Limb (tissue), 2 donors: ENCODE measurements around the gene SLC26A1.

Experiments
- DNase-seq, 2 donors: peaks; one replicate each; pipeline ENCODE4 v3.0.0-alpha.2; 2016; ENCODE audit errors: extremely low spot score in 2 of 2

The SLC26A1 gene

GRCh38 chr4:1013225-1014073 is 20.2 kb upstream of the SLC26A1 start:
- no peak for DNase-seq

- DNase-seq, result no peak
Measured at GRCh38 chr4:1012034-1012739, 19.0 kb upstream of the SLC26A1 start.

- DNase-seq, result no peak
Measured at GRCh38 chr4:1011666-1012033, 18.4 kb upstream of the SLC26A1 start.

- DNase-seq, result peak; percentile 90 to 96
Measured at GRCh38 chr4:1011022-1011665, 17.9 kb upstream of the SLC26A1 start, which contains the start of gene FGFRL1. TSS of gene FGFRL1 (plus strand) at chr4:1011626. CDS start at chr4:1012486, 860 bp downstream.

- peak in 1 of 2 donors; percentile 72 for DNase-seq
Measured at GRCh38 chr4:1010395-1011021, 17.3 kb upstream of the SLC26A1 start.

- DNase-seq, result peak in 1 of 2 donors; percentile 85
Measured at GRCh38 chr4:1009542-1010394, 16.6 kb upstream of the SLC26A1 start.

- DNase-seq, result no peak
Measured at GRCh38 chr4:1008840-1009541, 15.8 kb upstream of the SLC26A1 start.

GRCh38 chr4:1006856-1007255 is 13.7 kb upstream of the SLC26A1 start:
- DNase-seq, result no peak

GRCh38 chr4:1004557-1005485 is 11.6 kb upstream of the SLC26A1 start:
- no peak for DNase-seq

GRCh38 chr4:1004071-1004418 is 10.8 kb upstream of the SLC26A1 start:
- no peak for DNase-seq

- no peak for DNase-seq
Measured at GRCh38 chr4:1003271-1004070, 10.3 kb upstream of the SLC26A1 start.

- no peak for DNase-seq
Measured at GRCh38 chr4:1002631-1003251, 9.5 kb upstream of the SLC26A1 start.

GRCh38 chr4:1002131-1002630 is 9.0 kb upstream of the SLC26A1 start:
- no peak for DNase-seq

GRCh38 chr4:1001561-1002130 is 8.4 kb upstream of the SLC26A1 start:
- DNase-seq, result no peak

- no peak for DNase-seq
Measured at GRCh38 chr4:1000686-1001260, 7.6 kb upstream of the SLC26A1 start.

- no peak for DNase-seq
Measured at GRCh38 chr4:999882-1000425, 6.8 kb upstream of the SLC26A1 start.
